Stimulated activated CD4-positive, alpha-beta T cell treated with anti-CD3 and anti-CD28 coated beads, Interleukin-1b, Interleukin-23, amount 100 ng/mL, for 4 hours (primary cell): ENCODE results near the gene ANKRD6.

Experiments
- DNase-seq, 2 donors: peaks; one replicate each; pipeline ENCODE4 v3.0.0-alpha.2; 2020; ENCODE audit warnings: low read depth in 2 of 2

ANKRD6 gene

GRCh38 chr6:89564752-89565427, 131.9 kb downstream of the ANKRD6 start:
- no peak for DNase-seq

GRCh38 chr6:89566008-89566800, 133.3 kb downstream of the ANKRD6 start:
- no peak for DNase-seq

GRCh38 chr6:89566930-89567629, 134.1 kb downstream of the ANKRD6 start:
- DNase-seq, result no peak

GRCh38 chr6:89567630-89568390, 134.9 kb downstream of the ANKRD6 start:
- no peak for DNase-seq

GRCh38 chr6:89574910-89575561, 142.1 kb downstream of the ANKRD6 start:
- no peak for DNase-seq

GRCh38 chr6:89575562-89575960, 142.6 kb downstream of the ANKRD6 start:
- DNase-seq, result no peak

GRCh38 chr6:89580997-89581666, 148.2 kb downstream of the ANKRD6 start:
- no peak for DNase-seq

- DNase-seq, result no peak
Measured at GRCh38 chr6:89581689-89582088, 148.7 kb downstream of the ANKRD6 start.

GRCh38 chr6:89582669-89583325, 149.8 kb downstream of the ANKRD6 start:
- no peak for DNase-seq

GRCh38 chr6:89583559-89583958, 150.6 kb downstream of the ANKRD6 start:
- DNase-seq, result no peak

- no peak for DNase-seq
Measured at GRCh38 chr6:89584539-89584938, 151.6 kb downstream of the ANKRD6 start.

- no peak for DNase-seq
Measured at GRCh38 chr6:89585154-89585553, 152.2 kb downstream of the ANKRD6 start.

- DNase-seq, result no peak
Measured at GRCh38 chr6:89589297-89590025, 156.5 kb downstream of the ANKRD6 start.

- no peak for DNase-seq
Measured at GRCh38 chr6:89590133-89590532, 157.2 kb downstream of the ANKRD6 start.

GRCh38 chr6:89591745-89592144, 158.8 kb downstream of the ANKRD6 start:
- no peak for DNase-seq

GRCh38 chr6:89596056-89596455, 163.1 kb downstream of the ANKRD6 start:
- DNase-seq, result no peak

GRCh38 chr6:89596484-89596883, 163.5 kb downstream of the ANKRD6 start:
- DNase-seq, result no peak

GRCh38 chr6:89597372-89597771, 164.4 kb downstream of the ANKRD6 start:
- DNase-seq, result no peak

- DNase-seq, result no peak
Measured at GRCh38 chr6:89597988-89598387, 165.0 kb downstream of the ANKRD6 start.

GRCh38 chr6:89599727-89600126, 166.8 kb downstream of the ANKRD6 start:
- no peak for DNase-seq
